Measurements from ENCODE around the gene TRAF3.

Gene TRAF3

GRCh38 chr14:102781063-102781462, 3.8 kb downstream of the TRAF3 start:
- DNase-seq (ENCODE audit: low read depth), result no peak
- H3K4me3 ChIP-seq (ENCODE audit: low read length), result no peak overlapping the region
- no peaks in the 10 kb centered on the region for H3K27me3 ChIP-seq (replicated peaks; ENCODE audit: control insufficient read depth, insufficient read depth, low read length)
- no peaks in the 10 kb centered on the region for H3K9me3 ChIP-seq (ENCODE audit: control insufficient read depth, low read length)
- no peaks in the 10 kb centered on the region for H3K36me3 ChIP-seq (ENCODE audit: control insufficient read depth, insufficient read depth, low read length, severe bottlenecking)
- H3K9ac ChIP-seq (ENCODE audit: low read length), result no peak overlapping the region
- peaks cover 45% of the 10 kb centered on the region for H3K4me1 ChIP-seq (ENCODE audit: control insufficient read depth, insufficient read depth, low read length)

- Histone ChIP-seq H3K4me1 (ENCODE audit: control insufficient read depth, insufficient read depth, low read length) (peaks cover 38% of the 10 kb centered on the region), H3K36me3 (ENCODE audit: control insufficient read depth, insufficient read depth, low read length, severe bottlenecking) (no peaks in the 10 kb centered on the region), H3K27me3 (replicated peaks; ENCODE audit: control insufficient read depth, insufficient read depth, low read length) (no peaks in the 10 kb centered on the region), H3K9ac (ENCODE audit: low read length) (no peak overlapping the region), H3K9me3 (ENCODE audit: control insufficient read depth, low read length) (no peaks in the 10 kb centered on the region), H3K4me3 (ENCODE audit: low read length) (no peak overlapping the region)
- no peak for DNase-seq (ENCODE audit: low read depth)
These were observed 5.7 kb downstream of the TRAF3 start for GRCh38 chr14:102782974-102783373.

- H3K9me3 ChIP-seq (ENCODE audit: control insufficient read depth, low read length), result no peaks in the 10 kb centered on the region
- H3K36me3 ChIP-seq (ENCODE audit: control insufficient read depth, insufficient read depth, low read length, severe bottlenecking), result no peaks in the 10 kb centered on the region
- H3K4me3 ChIP-seq (ENCODE audit: low read length), result peak overlapping the region; percentile 21
- peak overlapping the region; percentile 58 for H3K9ac ChIP-seq (ENCODE audit: low read length)
- no peaks in the 10 kb centered on the region for H3K27me3 ChIP-seq (replicated peaks; ENCODE audit: control insufficient read depth, insufficient read depth, low read length)
- peaks cover 22% of the 10 kb centered on the region for H3K4me1 ChIP-seq (ENCODE audit: control insufficient read depth, insufficient read depth, low read length)
- DNase-seq (ENCODE audit: low read depth), result no peak
These were observed 7.8 kb downstream of the TRAF3 start for GRCh38 chr14:102784892-102785594.

GRCh38 chr14:102785595-102785963, 8.3 kb downstream of the TRAF3 start:
- DNase-seq (ENCODE audit: low read depth), result no peak
- peak overlapping the region; percentile 58 for H3K9ac ChIP-seq (ENCODE audit: low read length)
- peak overlapping the region; percentile 21 for H3K4me3 ChIP-seq (ENCODE audit: low read length)
- H3K27me3 ChIP-seq (replicated peaks; ENCODE audit: control insufficient read depth, insufficient read depth, low read length), result no peaks in the 10 kb centered on the region
- no peaks in the 10 kb centered on the region for H3K9me3 ChIP-seq (ENCODE audit: control insufficient read depth, low read length)
- peaks cover 18% of the 10 kb centered on the region for H3K4me1 ChIP-seq (ENCODE audit: control insufficient read depth, insufficient read depth, low read length)
- H3K36me3 ChIP-seq (ENCODE audit: control insufficient read depth, insufficient read depth, low read length, severe bottlenecking), result no peaks in the 10 kb centered on the region

GRCh38 chr14:102786768-102787167, 9.5 kb downstream of the TRAF3 start:
- DNase-seq (ENCODE audit: low read depth), result no peak
- Histone ChIP-seq H3K36me3 (ENCODE audit: control insufficient read depth, insufficient read depth, low read length, severe bottlenecking) (no peaks in the 10 kb centered on the region), H3K9ac (ENCODE audit: low read length) (no peak overlapping the region), H3K9me3 (ENCODE audit: control insufficient read depth, low read length) (no peaks in the 10 kb centered on the region), H3K27me3 (replicated peaks; ENCODE audit: control insufficient read depth, insufficient read depth, low read length) (no peaks in the 10 kb centered on the region), H3K4me3 (ENCODE audit: low read length) (no peak overlapping the region), H3K4me1 (ENCODE audit: control insufficient read depth, insufficient read depth, low read length) (peaks cover 18% of the 10 kb centered on the region)

GRCh38 chr14:102789349-102789748, 12.1 kb downstream of the TRAF3 start:
- no peak overlapping the region for H3K9ac ChIP-seq (ENCODE audit: low read length)
- H3K4me3 ChIP-seq (ENCODE audit: low read length), result no peak overlapping the region
- no peaks in the 10 kb centered on the region for H3K27me3 ChIP-seq (replicated peaks; ENCODE audit: control insufficient read depth, insufficient read depth, low read length)
- H3K4me1 ChIP-seq (ENCODE audit: control insufficient read depth, insufficient read depth, low read length), result peaks cover 18% of the 10 kb centered on the region
- no peaks in the 10 kb centered on the region for H3K9me3 ChIP-seq (ENCODE audit: control insufficient read depth, low read length)
- peaks cover 4% of the 10 kb centered on the region for H3K36me3 ChIP-seq (ENCODE audit: control insufficient read depth, insufficient read depth, low read length, severe bottlenecking)
- no peak for DNase-seq (ENCODE audit: low read depth)

GRCh38 chr14:102793531-102794328, 16.5 kb downstream of the TRAF3 start:
- H3K4me1 ChIP-seq (ENCODE audit: control insufficient read depth, insufficient read depth, low read length), result peaks cover 20% of the 10 kb centered on the region
- DNase-seq (ENCODE audit: low read depth), result no peak
- H3K4me3 ChIP-seq (ENCODE audit: low read length), result no peak overlapping the region
- no peaks in the 10 kb centered on the region for H3K27me3 ChIP-seq (replicated peaks; ENCODE audit: control insufficient read depth, insufficient read depth, low read length)
- H3K9ac ChIP-seq (ENCODE audit: low read length), result no peak overlapping the region
- no peaks in the 10 kb centered on the region for H3K9me3 ChIP-seq (ENCODE audit: control insufficient read depth, low read length)
- H3K36me3 ChIP-seq (ENCODE audit: control insufficient read depth, insufficient read depth, low read length, severe bottlenecking), result peaks cover 4% of the 10 kb centered on the region

GRCh38 chr14:102795060-102795925, 18.0 kb downstream of the TRAF3 start:
- DNase-seq (ENCODE audit: low read depth), result peak; percentile 94
- H3K4me1 ChIP-seq (ENCODE audit: control insufficient read depth, insufficient read depth, low read length), result peaks cover 32% of the 10 kb centered on the region

GRCh38 chr14:102796661-102797190, 19.5 kb downstream of the TRAF3 start:
- H3K36me3 ChIP-seq (ENCODE audit: control insufficient read depth, insufficient read depth, low read length, severe bottlenecking), result peaks cover 4% of the 10 kb centered on the region
- H3K9me3 ChIP-seq (ENCODE audit: control insufficient read depth, low read length), result no peaks in the 10 kb centered on the region
- H3K4me1 ChIP-seq (ENCODE audit: control insufficient read depth, insufficient read depth, low read length), result peaks cover 36% of the 10 kb centered on the region
- H3K4me3 ChIP-seq (ENCODE audit: low read length), result no peak overlapping the region
- H3K27me3 ChIP-seq (replicated peaks; ENCODE audit: control insufficient read depth, insufficient read depth, low read length), result no peaks in the 10 kb centered on the region
- no peak for DNase-seq (ENCODE audit: low read depth)
- H3K9ac ChIP-seq (ENCODE audit: low read length), result no peak overlapping the region

More at GRCh38 chr14:102795060-102795925, 18.0 kb downstream of the TRAF3 start:
- Histone ChIP-seq H3K4me3 (ENCODE audit: low read length) (peak overlapping the region; percentile 49), H3K9ac (ENCODE audit: low read length) (peak overlapping the region; percentile 28), H3K9me3 (ENCODE audit: control insufficient read depth, low read length) (no peaks in the 10 kb centered on the region), H3K36me3 (ENCODE audit: control insufficient read depth, insufficient read depth, low read length, severe bottlenecking) (peaks cover 4% of the 10 kb centered on the region), H3K27me3 (replicated peaks; ENCODE audit: control insufficient read depth, insufficient read depth, low read length) (no peaks in the 10 kb centered on the region)

GRCh38 chr14:102798926-102799325, 21.7 kb downstream of the TRAF3 start:
- Histone ChIP-seq H3K4me1 (ENCODE audit: control insufficient read depth, insufficient read depth, low read length) (peaks cover 36% of the 10 kb centered on the region), H3K36me3 (ENCODE audit: control insufficient read depth, insufficient read depth, low read length, severe bottlenecking) (no peaks in the 10 kb centered on the region), H3K9me3 (ENCODE audit: control insufficient read depth, low read length) (no peaks in the 10 kb centered on the region), H3K9ac (ENCODE audit: low read length) (no peak overlapping the region), H3K4me3 (ENCODE audit: low read length) (no peak overlapping the region), H3K27me3 (replicated peaks; ENCODE audit: control insufficient read depth, insufficient read depth, low read length) (no peaks in the 10 kb centered on the region)
- no peak for DNase-seq (ENCODE audit: low read depth)
